ENCODE results near the gene INPP4B.

INPP4B gene

GRCh38 chr4:142700531-142700930 is 145.6 kb downstream of the INPP4B start:
- Histone ChIP-seq H3K9me3 (replicated peaks; ENCODE audit: low read length) (no peaks in the 10 kb centered on the region), H3K9ac (ENCODE audit: low read depth, low read length) (no peak overlapping the region), H3K36me3 (ENCODE audit: insufficient read depth, low read length) (no peaks in the 10 kb centered on the region), H3K27me3 (ENCODE audit: control insufficient read depth, insufficient read depth, low read length) (no peaks in the 10 kb centered on the region), H3K4me1 (ENCODE audit: control insufficient read depth, insufficient read depth, low read length) (no peaks in the 10 kb centered on the region), H3K4me3 (ENCODE audit: low read length) (no peak overlapping the region), H3K4me2 (ENCODE audit: low read length) (no peak overlapping the region)

GRCh38 chr4:142698552-142698951 is 147.5 kb downstream of the INPP4B start:
- no peaks in the 10 kb centered on the region for H3K4me1 ChIP-seq (ENCODE audit: control insufficient read depth, insufficient read depth, low read length)

GRCh38 chr4:142697928-142698327 is 148.2 kb downstream of the INPP4B start:
- no peaks in the 10 kb centered on the region for H3K36me3 ChIP-seq (ENCODE audit: insufficient read depth, low read length)
- no peak overlapping the region for H3K4me3 ChIP-seq (ENCODE audit: low read length)
- no peaks in the 10 kb centered on the region for H3K27me3 ChIP-seq (ENCODE audit: control insufficient read depth, insufficient read depth, low read length)
- no peak overlapping the region for H3K4me2 ChIP-seq (ENCODE audit: low read length)
- H3K4me1 ChIP-seq (ENCODE audit: control insufficient read depth, insufficient read depth, low read length) = no peaks in the 10 kb centered on the region
- H3K9ac ChIP-seq (ENCODE audit: low read depth, low read length) = no peak overlapping the region
- no peaks in the 10 kb centered on the region for H3K9me3 ChIP-seq (replicated peaks; ENCODE audit: low read length)

More at GRCh38 chr4:142698552-142698951, 147.5 kb downstream of the INPP4B start:
- no peak overlapping the region for H3K4me3 ChIP-seq (ENCODE audit: low read length)
- H3K4me2 ChIP-seq (ENCODE audit: low read length) = no peak overlapping the region
- H3K9me3 ChIP-seq (replicated peaks; ENCODE audit: low read length) = no peaks in the 10 kb centered on the region
- H3K27me3 ChIP-seq (ENCODE audit: control insufficient read depth, insufficient read depth, low read length) = no peaks in the 10 kb centered on the region
- H3K9ac ChIP-seq (ENCODE audit: low read depth, low read length) = no peak overlapping the region
- no peaks in the 10 kb centered on the region for H3K36me3 ChIP-seq (ENCODE audit: insufficient read depth, low read length)

GRCh38 chr4:142697320-142697719 is 148.8 kb downstream of the INPP4B start:
- Histone ChIP-seq H3K4me3 (ENCODE audit: low read length) (no peak overlapping the region), H3K36me3 (ENCODE audit: insufficient read depth, low read length) (no peaks in the 10 kb centered on the region), H3K4me1 (ENCODE audit: control insufficient read depth, insufficient read depth, low read length) (no peaks in the 10 kb centered on the region), H3K9ac (ENCODE audit: low read depth, low read length) (no peak overlapping the region), H3K27me3 (ENCODE audit: control insufficient read depth, insufficient read depth, low read length) (no peaks in the 10 kb centered on the region), H3K9me3 (replicated peaks; ENCODE audit: low read length) (no peaks in the 10 kb centered on the region), H3K4me2 (ENCODE audit: low read length) (no peak overlapping the region)

DNA sequence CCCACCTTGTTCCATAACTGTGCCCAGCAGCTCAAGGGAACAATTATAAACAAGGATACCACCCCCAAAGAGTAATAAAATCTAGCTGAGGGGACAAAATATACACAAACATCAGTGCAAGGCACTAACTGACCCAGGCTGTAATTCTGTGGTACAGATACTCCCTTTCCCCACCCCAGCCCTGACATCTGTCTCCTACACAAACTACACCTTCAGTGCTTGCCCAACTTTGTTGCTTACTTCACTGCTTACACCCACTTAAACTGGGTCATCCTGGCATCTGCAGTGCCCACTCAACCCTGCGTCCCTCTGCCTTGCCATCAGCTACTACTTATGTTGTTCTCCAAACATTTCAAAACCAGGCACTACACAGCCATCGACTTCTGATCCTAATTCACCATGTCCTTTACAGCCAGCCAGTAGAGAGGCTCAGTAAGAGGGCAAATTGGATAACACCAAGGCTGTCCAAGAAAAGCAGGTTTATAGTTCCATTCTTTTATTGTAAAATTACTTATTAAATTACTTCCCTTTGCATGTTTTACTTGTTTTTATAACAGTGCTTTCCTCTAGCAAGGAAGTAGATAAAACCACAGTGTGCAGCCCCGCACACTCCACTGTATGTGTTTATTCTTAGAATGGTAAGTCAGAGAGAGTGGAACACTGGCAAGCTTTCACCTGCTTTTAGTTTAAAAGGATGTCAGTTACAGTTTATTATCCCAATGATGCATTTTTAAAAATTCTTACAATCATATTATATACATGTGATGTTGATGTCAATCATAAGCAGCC is 149.6 kb downstream of the INPP4B start:
- Histone ChIP-seq H3K4me2 (ENCODE audit: low read length) (no peak overlapping the region), H3K27me3 (ENCODE audit: control insufficient read depth, insufficient read depth, low read length) (no peaks in the 10 kb centered on the region), H3K9ac (ENCODE audit: low read depth, low read length) (no peak overlapping the region), H3K9me3 (replicated peaks; ENCODE audit: low read length) (no peaks in the 10 kb centered on the region), H3K4me1 (ENCODE audit: control insufficient read depth, insufficient read depth, low read length) (no peaks in the 10 kb centered on the region), H3K36me3 (ENCODE audit: insufficient read depth, low read length) (no peaks in the 10 kb centered on the region), H3K4me3 (ENCODE audit: low read length) (no peak overlapping the region)

GRCh38 chr4:142690406-142691163 is 155.5 kb downstream of the INPP4B start:
- H3K9ac ChIP-seq (ENCODE audit: low read depth, low read length) = no peak overlapping the region
- no peaks in the 10 kb centered on the region for H3K27me3 ChIP-seq (ENCODE audit: control insufficient read depth, insufficient read depth, low read length)
- H3K4me3 ChIP-seq (ENCODE audit: low read length) = no peak overlapping the region
- H3K4me2 ChIP-seq (ENCODE audit: low read length) = no peak overlapping the region
- no peaks in the 10 kb centered on the region for H3K4me1 ChIP-seq (ENCODE audit: control insufficient read depth, insufficient read depth, low read length)
- no peaks in the 10 kb centered on the region for H3K36me3 ChIP-seq (ENCODE audit: insufficient read depth, low read length)
- no peaks in the 10 kb centered on the region for H3K9me3 ChIP-seq (replicated peaks; ENCODE audit: low read length)

GRCh38 chr4:142687547-142688275 is 158.4 kb downstream of the INPP4B start:
- no peaks in the 10 kb centered on the region for H3K36me3 ChIP-seq (ENCODE audit: insufficient read depth, low read length)
- H3K4me3 ChIP-seq (ENCODE audit: low read length) = no peak overlapping the region
- H3K4me1 ChIP-seq (ENCODE audit: control insufficient read depth, insufficient read depth, low read length) = no peaks in the 10 kb centered on the region
- no peaks in the 10 kb centered on the region for H3K27me3 ChIP-seq (ENCODE audit: control insufficient read depth, insufficient read depth, low read length)
- H3K4me2 ChIP-seq (ENCODE audit: low read length) = no peak overlapping the region
- no peaks in the 10 kb centered on the region for H3K9me3 ChIP-seq (replicated peaks; ENCODE audit: low read length)
- no peak overlapping the region for H3K9ac ChIP-seq (ENCODE audit: low read depth, low read length)

- Histone ChIP-seq H3K27me3 (ENCODE audit: control insufficient read depth, insufficient read depth, low read length) (no peaks in the 10 kb centered on the region), H3K9ac (ENCODE audit: low read depth, low read length) (no peak overlapping the region), H3K4me2 (ENCODE audit: low read length) (no peak overlapping the region), H3K4me3 (ENCODE audit: low read length) (no peak overlapping the region), H3K4me1 (ENCODE audit: control insufficient read depth, insufficient read depth, low read length) (no peaks in the 10 kb centered on the region), H3K36me3 (ENCODE audit: insufficient read depth, low read length) (no peaks in the 10 kb centered on the region), H3K9me3 (replicated peaks; ENCODE audit: low read length) (no peaks in the 10 kb centered on the region)
These were observed 160.0 kb downstream of the INPP4B start for GRCh38 chr4:142686081-142686480.

DNA sequence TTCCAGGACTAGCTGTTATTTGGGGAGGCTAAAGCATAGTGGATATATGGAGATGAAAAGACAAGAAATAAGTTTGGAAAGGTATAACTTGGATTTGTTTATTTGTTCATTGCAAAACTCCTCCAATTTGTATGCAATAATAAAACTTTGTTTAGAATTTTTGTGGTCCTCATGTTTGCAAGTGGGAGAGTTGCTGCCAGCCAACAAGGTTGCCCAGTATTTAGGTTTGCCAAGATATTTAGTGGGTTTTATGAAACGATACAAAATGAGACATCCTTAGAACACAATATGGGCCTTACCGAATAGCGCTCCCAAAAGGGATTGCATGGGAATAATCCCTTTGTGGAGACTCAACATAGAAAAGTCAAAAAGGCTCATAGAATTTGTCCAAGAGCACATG is 162.1 kb downstream of the INPP4B start:
- H3K9me3 ChIP-seq (replicated peaks; ENCODE audit: low read length) = no peaks in the 10 kb centered on the region
- no peak overlapping the region for H3K4me3 ChIP-seq (ENCODE audit: low read length)
- H3K27me3 ChIP-seq (ENCODE audit: control insufficient read depth, insufficient read depth, low read length) = no peaks in the 10 kb centered on the region
- H3K36me3 ChIP-seq (ENCODE audit: insufficient read depth, low read length) = no peaks in the 10 kb centered on the region
- no peak overlapping the region for H3K4me2 ChIP-seq (ENCODE audit: low read length)
- H3K4me1 ChIP-seq (ENCODE audit: control insufficient read depth, insufficient read depth, low read length) = no peaks in the 10 kb centered on the region
- no peak overlapping the region for H3K9ac ChIP-seq (ENCODE audit: low read depth, low read length)

DNA sequence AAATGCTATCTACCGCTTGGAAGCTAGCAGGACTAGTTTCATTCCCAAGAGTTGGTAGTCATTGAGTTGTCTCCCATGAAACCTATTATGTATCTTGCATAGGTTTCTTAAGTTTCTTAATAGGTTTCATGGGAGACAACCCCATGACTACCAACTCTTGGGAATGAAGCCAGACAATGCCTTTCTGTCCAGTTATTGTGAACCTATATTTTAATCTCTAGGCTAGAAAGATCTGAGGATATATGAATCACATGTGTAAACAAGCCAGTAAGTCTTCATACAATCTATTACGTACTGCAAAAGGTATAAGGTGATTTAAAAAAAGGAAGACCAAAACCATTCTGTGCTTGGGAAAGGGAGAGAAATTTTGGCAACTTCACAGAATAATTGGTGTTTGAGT is 162.6 kb downstream of the INPP4B start:
- Histone ChIP-seq H3K9me3 (replicated peaks; ENCODE audit: low read length) (no peaks in the 10 kb centered on the region), H3K36me3 (ENCODE audit: insufficient read depth, low read length) (no peaks in the 10 kb centered on the region), H3K4me2 (ENCODE audit: low read length) (no peak overlapping the region), H3K4me1 (ENCODE audit: control insufficient read depth, insufficient read depth, low read length) (no peaks in the 10 kb centered on the region), H3K27me3 (ENCODE audit: control insufficient read depth, insufficient read depth, low read length) (no peaks in the 10 kb centered on the region), H3K9ac (ENCODE audit: low read depth, low read length) (no peak overlapping the region), H3K4me3 (ENCODE audit: low read length) (no peak overlapping the region)

- Histone ChIP-seq H3K36me3 (ENCODE audit: insufficient read depth, low read length) (no peaks in the 10 kb centered on the region), H3K4me2 (ENCODE audit: low read length) (no peak overlapping the region), H3K9ac (ENCODE audit: low read depth, low read length) (no peak overlapping the region), H3K9me3 (replicated peaks; ENCODE audit: low read length) (no peaks in the 10 kb centered on the region), H3K27me3 (ENCODE audit: control insufficient read depth, insufficient read depth, low read length) (no peaks in the 10 kb centered on the region), H3K4me1 (ENCODE audit: control insufficient read depth, insufficient read depth, low read length) (no peaks in the 10 kb centered on the region), H3K4me3 (ENCODE audit: low read length) (no peak overlapping the region)
These were observed 174.6 kb downstream of the INPP4B start for GRCh38 chr4:142671516-142671915.
